Activated CD4-positive, alpha-beta T cell treated with anti-CD3 and anti-CD28 coated beads, Interleukin-2, amount 50 U/mL, for 4 hours (primary cell): Measurements from ENCODE around the gene TMEFF2.

Experiments
- DNase-seq, 2 experiments: peaks; one replicate each; pipeline ENCODE4 v3.0.0-alpha.2; 2020

Gene TMEFF2

GRCh38 chr2:192194866-192195547, at the start of gene TMEFF2:
Gene TMEFF2 (minus strand): TSS chr2:192194933. CDS start chr2:192194524, 409 bp downstream.
- DNase-seq: peak in 1 of 2 experiments; percentile 12

- DNase-seq: no peak
These were observed 48.8 kb upstream of the TMEFF2 start for GRCh38 chr2:192243488-192243887.

- no peak for DNase-seq
These were observed 41.4 kb upstream of the TMEFF2 start for GRCh38 chr2:192236136-192236535.

GRCh38 chr2:192230889-192231453, 36.2 kb upstream of the TMEFF2 start:
- DNase-seq: no peak

GRCh38 chr2:192228685-192229084, 34.0 kb upstream of the TMEFF2 start:
- DNase-seq: no peak

- DNase-seq: no peak
These were observed 24.2 kb upstream of the TMEFF2 start for GRCh38 chr2:192218970-192219369.

GRCh38 chr2:192218377-192218776, 23.6 kb upstream of the TMEFF2 start:
- DNase-seq: no peak

GRCh38 chr2:192216336-192216735, 21.6 kb upstream of the TMEFF2 start:
- no peak for DNase-seq

GRCh38 chr2:192215096-192215877, 20.6 kb upstream of the TMEFF2 start:
- no peak for DNase-seq

GRCh38 chr2:192208848-192209247, 14.1 kb upstream of the TMEFF2 start:
- no peak for DNase-seq

GRCh38 chr2:192206399-192206798, 11.7 kb upstream of the TMEFF2 start:
- DNase-seq: no peak

GRCh38 chr2:192203876-192204275, 9.1 kb upstream of the TMEFF2 start:
- DNase-seq: no peak

- DNase-seq: no peak
These were observed 7.6 kb upstream of the TMEFF2 start for GRCh38 chr2:192202373-192202772.

- DNase-seq: no peak
These were observed 6.4 kb upstream of the TMEFF2 start for GRCh38 chr2:192201116-192201515.

GRCh38 chr2:192197357-192197756, 2.6 kb upstream of the TMEFF2 start:
- no peak for DNase-seq

- DNase-seq: no peak
These were observed 1.9 kb upstream of the TMEFF2 start for GRCh38 chr2:192196421-192197194.

- no peak for DNase-seq
These were observed 1.1 kb upstream of the TMEFF2 start for GRCh38 chr2:192195548-192196418.

- peak in 1 of 2 experiments; percentile 15 for DNase-seq
These were observed 368 bp downstream of the TMEFF2 start for GRCh38 chr2:192194265-192194865.

- no peak for DNase-seq
These were observed 4.3 kb downstream of the TMEFF2 start for GRCh38 chr2:192190474-192190873.

- DNase-seq: no peak
These were observed 7.9 kb downstream of the TMEFF2 start for GRCh38 chr2:192186806-192187205.

GRCh38 chr2:192184349-192184748, 10.4 kb downstream of the TMEFF2 start:
- DNase-seq: no peak

GRCh38 chr2:192183296-192183695, 11.4 kb downstream of the TMEFF2 start:
- DNase-seq: no peak
